ENCODE results near the gene ATXN10.

The ATXN10 gene

GRCh38 chr22:45758603-45759002, 87.0 kb downstream of the ATXN10 start:
- no peak for DNase-seq (ENCODE audit: low read depth)

GRCh38 chr22:45760682-45761081, 89.0 kb downstream of the ATXN10 start:
- DNase-seq (ENCODE audit: low read depth), result no peak

- no peak for DNase-seq (ENCODE audit: low read depth)
Observed at GRCh38 chr22:45762545-45763235, 91.1 kb downstream of the ATXN10 start.

GRCh38 chr22:45763236-45763624, 91.6 kb downstream of the ATXN10 start:
- DNase-seq (ENCODE audit: low read depth), result no peak

- no peak for DNase-seq (ENCODE audit: low read depth)
Observed at GRCh38 chr22:45768490-45768889, 96.9 kb downstream of the ATXN10 start.

GRCh38 chr22:45769569-45770210, 98.1 kb downstream of the ATXN10 start:
- no peak for DNase-seq (ENCODE audit: low read depth)

GRCh38 chr22:45770506-45770905, 98.9 kb downstream of the ATXN10 start:
- no peak for DNase-seq (ENCODE audit: low read depth)

- no peak for DNase-seq (ENCODE audit: low read depth)
Observed at GRCh38 chr22:45771057-45771456, 99.4 kb downstream of the ATXN10 start.

GRCh38 chr22:45771711-45772110, 100.1 kb downstream of the ATXN10 start:
- no peak for DNase-seq (ENCODE audit: low read depth)

GRCh38 chr22:45772743-45773142, 101.1 kb downstream of the ATXN10 start:
- no peak for DNase-seq (ENCODE audit: low read depth)

GRCh38 chr22:45774001-45774670, 102.5 kb downstream of the ATXN10 start:
- no peak for DNase-seq (ENCODE audit: low read depth)

GRCh38 chr22:45775062-45775461, 103.4 kb downstream of the ATXN10 start:
- DNase-seq (ENCODE audit: low read depth), result no peak

- no peak for DNase-seq (ENCODE audit: low read depth)
Observed at GRCh38 chr22:45775569-45776312, 104.1 kb downstream of the ATXN10 start.

- DNase-seq (ENCODE audit: low read depth), result no peak
Observed at GRCh38 chr22:45776313-45776585, 104.6 kb downstream of the ATXN10 start.

GRCh38 chr22:45777046-45777851, 105.6 kb downstream of the ATXN10 start:
- DNase-seq (ENCODE audit: low read depth), result no peak

- no peak for DNase-seq (ENCODE audit: low read depth)
Observed at GRCh38 chr22:45777852-45778375, 106.3 kb downstream of the ATXN10 start.

- DNase-seq (ENCODE audit: low read depth), result no peak
Observed at GRCh38 chr22:45781459-45781858, 109.8 kb downstream of the ATXN10 start.

- no peak for DNase-seq (ENCODE audit: low read depth)
Observed at GRCh38 chr22:45781966-45782365, 110.3 kb downstream of the ATXN10 start.

- no peak for DNase-seq (ENCODE audit: low read depth)
Observed at GRCh38 chr22:45783021-45783420, 111.4 kb downstream of the ATXN10 start.

GRCh38 chr22:45783690-45784089, 112.1 kb downstream of the ATXN10 start:
- DNase-seq (ENCODE audit: low read depth), result no peak

- DNase-seq (ENCODE audit: low read depth), result no peak
Observed at GRCh38 chr22:45784357-45785277, 113.0 kb downstream of the ATXN10 start.

Data from fibroblast of the conjunctiva (primary cell).